Dermis blood vessel endothelial cell (primary cell): Measurements from ENCODE around the gene PRKCB. TPM values are rescaled to one million over a fixed set of nuclear protein-coding genes. Genes with fewer than 3 reads are reported as not detected.
"Not testable (repeated sequence)": the region's sequence is repeated elsewhere in the genome, so short reads cannot be mapped to it uniquely, and the experiment has no call there.

Experiments
- DNase-seq: peaks from one replicate; pipeline ENCODE4 v3.0.0; 2010
- total RNA-seq: library from RNA; depleted of rRNA; stranded (reverse); fragments of >200 nt; gene quantifications from 2 replicates; pipeline ENCODE4 v1.2.3, GENCODE V29; 2014

PRKCB gene
- total RNA-seq, 1 donor from 2014 or later: not detected

DNA sequence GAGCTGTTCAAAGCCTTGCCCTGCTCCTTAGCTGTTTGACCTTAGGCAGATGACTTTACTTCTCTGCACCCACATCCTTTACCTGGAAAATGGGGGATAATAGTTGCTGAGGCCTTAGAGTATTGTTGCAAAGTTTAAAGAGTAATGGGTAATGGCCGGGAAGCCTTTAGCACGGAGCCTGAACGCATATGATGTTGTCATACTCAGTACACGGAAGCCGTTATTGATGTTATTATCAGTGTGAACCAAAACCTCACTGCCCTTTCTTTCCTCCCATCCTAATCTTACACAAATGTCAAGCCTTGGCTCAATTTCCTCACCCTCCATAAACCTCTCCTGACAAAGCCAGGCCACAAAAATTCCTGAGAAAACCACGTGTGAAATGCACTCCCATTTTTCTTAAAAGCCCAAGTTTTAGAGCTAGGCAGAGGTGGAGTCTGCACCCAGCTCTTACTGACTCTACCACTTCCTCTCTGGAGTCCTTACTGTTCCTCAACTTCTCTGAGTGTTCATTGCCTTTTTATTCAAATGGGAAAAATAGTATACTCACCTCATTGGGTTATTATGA is 353.1 kb downstream of the PRKCB start:
- no peak for DNase-seq

DNA sequence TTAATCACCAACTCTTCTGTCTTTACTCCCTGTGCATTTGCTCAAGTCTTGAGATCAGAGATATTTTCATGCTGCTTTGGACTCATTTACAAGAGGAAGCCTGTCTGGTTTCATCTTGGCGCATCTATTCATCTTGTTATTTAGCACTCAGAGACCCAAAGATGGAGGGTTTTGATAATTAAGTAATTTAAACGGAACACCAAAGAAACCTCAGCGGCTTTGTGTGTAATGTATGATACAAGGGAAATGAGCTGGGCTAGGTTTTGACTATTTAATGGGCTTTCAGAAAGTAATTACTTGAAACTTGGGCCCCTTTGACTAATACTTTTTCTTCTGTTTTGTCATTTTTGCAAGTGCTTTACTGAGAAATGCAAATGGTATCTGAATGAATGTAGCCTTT is 354.2 kb downstream of the PRKCB start:
- DNase-seq: no peak

DNA sequence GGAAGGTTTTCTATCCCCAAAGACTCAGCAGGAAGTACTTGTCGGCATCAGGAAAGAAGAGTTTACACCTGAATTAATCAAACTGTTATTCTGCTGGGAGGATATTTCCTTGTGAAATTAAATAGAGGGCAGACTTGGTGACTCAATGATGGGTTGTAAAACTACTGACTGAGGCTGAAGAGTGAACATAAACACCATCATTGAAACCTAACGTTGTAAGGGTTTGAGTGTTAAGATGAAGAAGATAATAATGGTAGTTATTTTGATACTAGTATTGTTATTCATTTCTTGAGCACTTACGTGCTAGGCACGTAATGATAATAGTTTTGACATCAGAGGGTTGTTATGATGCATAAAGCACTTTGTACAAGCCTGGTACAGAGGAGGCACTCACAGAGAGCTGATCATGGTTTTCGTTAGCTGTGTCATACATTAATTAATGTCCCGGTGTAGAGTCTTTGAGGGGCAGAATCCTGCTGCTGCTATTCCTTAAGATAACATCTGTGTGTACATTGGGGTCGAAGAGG is 356.2 kb downstream of the PRKCB start:
- no peak for DNase-seq

DNA sequence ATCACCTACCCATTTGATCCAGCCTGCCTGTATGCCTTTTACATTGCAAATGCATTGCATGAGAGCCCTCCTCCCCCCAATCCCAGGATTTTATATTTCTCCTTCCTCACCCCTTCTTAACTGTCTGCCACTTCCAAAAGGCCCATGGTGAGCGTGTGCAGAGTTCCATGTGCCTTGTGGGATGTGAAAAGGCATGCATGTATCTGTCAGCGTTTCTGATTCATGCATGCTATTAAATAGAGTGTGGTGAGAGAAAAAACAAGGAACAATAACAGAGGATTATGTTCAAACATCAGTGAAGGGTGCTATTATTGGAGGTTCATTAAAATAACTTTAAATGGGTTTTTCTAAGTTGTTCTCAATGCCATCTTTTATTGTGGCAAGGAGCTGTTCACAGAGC is 359.4 kb downstream of the PRKCB start:
- DNase-seq: no peak

DNA sequence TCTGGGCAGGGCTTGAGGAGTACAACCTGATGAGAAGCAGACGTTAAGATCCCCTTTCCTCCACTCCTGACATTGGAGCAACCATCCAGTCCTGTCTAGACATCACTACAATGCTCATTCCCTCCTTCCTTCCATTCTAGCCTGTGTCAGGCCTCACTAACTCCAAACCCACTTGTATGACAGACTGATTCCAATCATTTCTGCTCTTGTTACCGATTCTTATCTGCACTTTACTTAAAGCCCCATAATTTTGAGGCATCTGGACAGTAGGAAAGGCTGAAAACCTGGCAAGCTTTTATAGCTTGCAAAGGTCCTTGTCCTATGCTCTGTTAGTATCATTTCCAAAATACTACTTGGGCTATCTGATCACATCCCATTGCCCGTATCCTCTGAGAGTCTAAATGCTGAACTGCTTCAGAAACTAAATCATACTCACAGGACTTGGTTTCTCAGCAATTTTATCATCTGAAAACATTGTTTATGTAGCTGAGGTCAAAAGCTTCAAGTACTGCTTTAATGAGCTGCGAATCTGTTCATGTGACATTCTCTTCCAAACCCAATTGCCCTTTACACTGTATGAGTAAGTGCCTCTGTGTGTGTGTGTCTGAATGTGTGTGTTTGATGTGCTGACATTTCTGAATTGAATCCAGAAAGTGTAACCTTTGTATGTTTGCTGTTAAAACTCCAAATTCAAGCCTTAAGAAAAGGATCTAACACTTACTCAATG is 363.2 kb downstream of the PRKCB start:
- no peak for DNase-seq

DNA sequence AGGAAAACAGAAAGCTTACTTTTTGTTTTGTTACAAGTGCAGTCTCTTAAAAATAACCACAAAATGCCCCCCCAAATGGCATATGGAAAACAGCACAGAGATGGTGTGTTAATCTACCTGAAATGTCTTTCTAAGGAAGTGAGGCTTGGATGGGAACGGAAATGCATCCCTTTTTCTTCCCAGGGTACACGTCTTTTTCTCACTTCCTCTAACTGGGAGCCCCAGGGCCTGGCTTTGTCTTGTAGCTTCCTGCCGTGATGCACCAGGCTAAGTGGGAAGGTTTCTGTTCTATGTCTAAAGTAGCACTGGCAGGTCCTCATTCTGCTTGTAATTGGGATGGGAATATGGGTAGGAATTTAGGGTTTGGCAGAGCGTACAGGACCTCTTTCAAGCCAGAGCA is 367.9 kb downstream of the PRKCB start:
- no peak for DNase-seq

DNA sequence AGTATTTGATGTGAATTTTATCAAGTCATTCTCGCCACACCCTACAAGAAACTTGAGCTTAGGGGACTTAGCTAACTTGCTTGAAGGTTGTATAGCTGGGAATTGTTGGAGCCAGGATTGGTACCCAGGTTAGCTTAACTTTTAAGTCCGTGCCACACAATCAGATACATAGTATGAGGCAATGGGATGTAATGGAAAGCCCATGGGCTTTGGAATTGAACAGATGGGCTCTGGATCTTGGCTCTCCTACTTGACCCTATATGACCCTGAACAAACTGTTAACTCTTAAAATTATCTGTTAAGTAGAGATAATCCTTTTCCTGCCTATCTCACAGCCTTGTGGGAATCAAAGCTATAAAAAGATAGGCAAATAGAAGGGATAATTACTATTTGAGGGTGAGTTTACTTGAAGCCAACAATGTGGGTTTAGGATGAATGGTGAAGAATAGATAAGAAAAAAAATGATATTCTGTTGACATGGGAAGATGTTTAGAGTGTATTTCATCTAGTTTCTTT is 368.4 kb downstream of the PRKCB start:
- DNase-seq: no peak

DNA sequence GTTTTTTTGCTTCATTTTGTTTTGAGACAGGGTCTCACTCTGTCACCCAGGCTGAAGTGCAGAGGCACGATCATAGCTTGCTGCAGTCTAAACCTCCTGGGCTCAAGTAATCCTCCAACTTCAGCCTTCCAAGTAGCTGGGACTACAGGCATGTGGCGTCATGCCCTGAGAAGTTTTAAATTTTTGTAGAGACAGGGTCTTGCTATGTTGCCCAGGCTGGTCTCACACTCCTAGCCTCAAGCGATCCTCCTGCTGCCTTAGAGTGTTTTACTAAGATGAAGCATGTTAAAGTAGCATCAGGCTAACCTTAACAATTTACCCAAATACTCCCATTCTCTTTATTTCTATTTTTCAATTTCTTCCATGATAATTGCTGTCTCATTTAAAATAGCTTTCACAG is 371.1 kb downstream of the PRKCB start:
- no peak for DNase-seq

DNA sequence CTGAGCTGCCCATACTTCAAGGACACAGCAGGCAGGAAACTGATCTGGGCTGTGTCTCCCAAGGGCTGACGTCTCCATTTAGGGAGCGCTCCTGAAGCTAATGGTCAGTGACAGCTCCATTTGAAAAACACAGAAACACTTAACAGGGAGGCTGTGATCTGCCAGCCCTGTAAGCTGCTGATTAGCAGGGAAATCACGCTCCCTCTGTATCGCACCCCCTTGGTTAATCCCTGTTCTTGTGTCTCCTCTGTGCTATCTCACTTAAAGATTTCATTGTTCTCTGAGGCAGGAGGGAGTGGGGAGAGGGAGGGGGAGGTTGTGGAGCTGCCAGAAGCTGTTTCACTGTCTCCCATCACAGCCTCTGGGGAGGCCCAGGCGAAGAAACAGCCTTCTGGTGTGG is 372.9 kb downstream of the PRKCB start:
- DNase-seq: no peak

DNA sequence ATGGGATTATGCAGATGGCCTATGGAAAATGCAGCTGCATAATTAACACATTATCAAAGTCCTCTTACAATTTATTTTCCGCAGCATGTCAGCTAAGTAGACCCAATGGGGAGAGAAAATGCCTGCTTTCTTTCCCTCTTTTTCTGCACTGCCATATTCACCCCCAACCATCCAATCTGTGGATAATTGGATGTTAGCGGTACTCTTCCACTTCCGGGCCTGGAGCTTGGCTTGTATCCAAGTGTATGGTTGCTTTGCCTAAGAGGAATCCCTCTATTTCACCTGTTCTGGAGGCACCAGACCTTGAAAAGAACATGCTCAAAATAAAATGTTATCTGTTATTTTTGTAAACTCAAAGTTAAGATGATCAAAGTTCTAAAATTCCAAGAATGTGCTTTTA is 379.2 kb downstream of the PRKCB start:
- no peak for DNase-seq

DNA sequence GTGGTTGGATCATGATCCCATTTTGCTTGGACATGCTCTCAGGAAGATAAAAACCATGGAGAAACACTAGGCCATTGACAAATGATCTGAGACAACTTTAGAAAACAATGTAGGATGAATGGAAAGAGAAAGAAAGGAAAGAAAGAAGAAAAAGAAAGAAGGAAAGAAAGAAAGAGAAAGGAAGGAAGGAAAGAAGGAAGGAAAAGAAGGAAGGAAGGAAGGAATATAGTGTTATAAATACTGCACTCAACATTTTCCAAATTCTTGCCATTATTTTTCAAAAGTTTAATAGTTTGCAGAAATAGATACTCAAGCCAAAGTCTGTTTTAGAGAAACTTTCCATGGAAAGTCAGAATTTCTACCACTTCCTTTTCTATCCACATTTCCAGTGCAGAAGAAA is 381.2 kb downstream of the PRKCB start:
- DNase-seq: no peak

DNA sequence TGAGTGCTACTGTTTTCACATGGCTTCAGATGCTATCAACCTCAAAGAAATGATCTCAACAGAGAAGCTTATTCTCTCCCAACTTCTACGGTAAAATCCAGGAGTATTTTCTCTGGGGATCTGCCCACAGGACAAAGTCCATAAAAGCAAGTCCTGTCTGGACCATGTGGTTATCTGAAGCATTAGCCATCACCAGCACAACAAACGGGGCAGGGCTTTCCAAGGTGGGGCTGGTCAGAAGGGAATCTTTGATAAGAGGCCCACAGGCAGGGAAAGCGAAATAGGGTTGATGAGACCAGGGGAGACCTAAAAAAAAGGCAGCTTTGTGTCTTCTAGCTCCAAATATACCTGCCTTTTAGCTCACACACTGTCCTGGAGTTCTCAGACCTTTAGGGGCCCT is 381.7 kb downstream of the PRKCB start:
- DNase-seq: no peak

DNA sequence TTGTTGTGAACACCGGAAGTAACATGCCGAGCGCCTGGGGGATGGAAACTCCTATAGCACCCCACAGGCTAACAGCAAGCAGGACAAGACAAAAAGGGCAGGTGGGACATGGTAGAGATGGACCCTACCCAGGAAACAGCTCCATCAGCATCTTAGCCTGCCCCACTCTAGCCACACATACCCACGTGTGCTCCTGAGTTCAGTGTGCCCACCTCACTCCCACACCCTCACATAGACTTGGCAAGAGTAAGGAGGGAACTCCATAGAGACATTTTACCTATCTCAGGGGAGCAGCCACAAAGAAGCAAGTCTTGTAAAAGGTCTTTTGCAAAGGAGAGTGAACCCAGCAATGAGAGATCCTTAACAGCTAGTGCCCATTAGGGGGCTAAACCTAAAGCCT is 382.5 kb downstream of the PRKCB start:
- DNase-seq: no peak

DNA sequence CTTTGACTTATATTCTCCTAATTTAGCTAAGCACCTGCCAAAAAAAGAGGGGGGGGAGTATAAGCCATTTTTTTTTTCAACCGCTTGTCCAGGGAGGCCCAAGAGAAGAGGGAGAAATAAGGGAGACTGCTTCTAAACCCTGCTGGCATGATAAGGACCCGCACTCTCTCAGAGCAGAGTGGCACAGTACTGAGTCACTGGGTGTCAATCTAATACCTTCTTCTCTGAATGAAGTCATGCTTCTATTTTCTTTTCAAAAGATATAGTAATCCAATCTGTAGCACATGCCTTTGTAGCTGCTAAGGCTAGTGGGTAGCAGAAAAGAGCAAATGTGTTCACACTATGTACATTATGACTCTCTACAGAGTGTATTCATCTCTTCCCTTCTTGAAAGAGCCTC is 385.4 kb downstream of the PRKCB start:
- no peak for DNase-seq

DNA sequence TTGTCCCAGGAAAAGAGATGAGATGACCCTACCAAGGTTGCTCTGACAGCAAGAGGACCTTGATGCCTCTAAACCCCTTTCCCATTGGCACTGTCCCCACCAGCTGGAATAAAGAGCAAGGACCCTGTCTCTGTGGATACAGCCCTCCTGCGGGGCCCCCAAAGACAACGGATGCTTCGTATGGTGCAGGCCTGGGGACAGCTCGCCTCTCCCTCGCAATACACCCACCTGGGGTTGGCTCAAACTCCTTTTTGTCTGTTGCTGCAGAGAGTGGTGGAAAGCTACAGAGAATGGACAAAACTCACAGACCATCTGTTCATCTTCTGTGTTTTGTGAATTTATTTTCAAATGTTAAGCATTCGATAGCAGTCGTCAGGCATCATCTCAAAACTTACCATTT is 392.7 kb downstream of the PRKCB start:
- DNase-seq: no peak

DNA sequence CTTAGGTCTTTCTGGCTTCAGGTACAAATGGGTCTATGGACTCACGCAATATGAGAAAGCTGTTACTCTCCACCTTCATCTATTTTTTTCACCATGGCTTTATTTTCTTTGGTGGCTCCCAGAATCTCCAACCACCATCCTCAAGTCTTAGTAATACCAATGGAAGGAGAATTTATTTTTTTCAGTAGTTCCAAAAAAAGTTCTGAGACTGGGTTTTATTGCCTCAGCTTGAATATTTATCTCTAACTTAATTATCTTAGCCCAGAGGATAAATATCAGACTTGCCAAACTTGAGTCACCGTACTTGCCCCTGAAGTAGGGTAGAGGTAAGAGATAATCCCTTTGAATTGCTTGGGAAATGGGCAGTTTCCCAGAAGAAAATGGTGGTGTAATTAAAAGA is 397.2 kb downstream of the PRKCB start:
- no peak for DNase-seq

DNA sequence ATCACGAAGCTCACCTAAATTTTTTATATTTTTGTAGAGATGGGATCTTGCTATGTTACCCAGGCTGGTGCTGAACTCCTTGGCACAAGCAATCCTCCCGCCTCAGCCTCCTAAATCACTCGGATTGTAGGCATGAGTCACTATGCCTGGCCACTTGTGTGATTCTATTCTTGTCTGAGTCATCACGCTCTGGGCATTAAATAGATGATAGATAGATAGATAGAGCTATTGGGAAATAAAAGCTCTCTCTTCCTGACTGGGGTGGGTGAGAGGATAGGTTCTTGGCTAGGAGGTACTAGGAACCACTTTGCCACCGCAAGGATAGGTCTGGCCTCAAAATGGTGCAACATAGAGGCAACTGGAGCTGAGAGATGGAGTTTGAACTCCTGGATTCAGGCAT is 399.0 kb downstream of the PRKCB start:
- DNase-seq: no peak

DNA sequence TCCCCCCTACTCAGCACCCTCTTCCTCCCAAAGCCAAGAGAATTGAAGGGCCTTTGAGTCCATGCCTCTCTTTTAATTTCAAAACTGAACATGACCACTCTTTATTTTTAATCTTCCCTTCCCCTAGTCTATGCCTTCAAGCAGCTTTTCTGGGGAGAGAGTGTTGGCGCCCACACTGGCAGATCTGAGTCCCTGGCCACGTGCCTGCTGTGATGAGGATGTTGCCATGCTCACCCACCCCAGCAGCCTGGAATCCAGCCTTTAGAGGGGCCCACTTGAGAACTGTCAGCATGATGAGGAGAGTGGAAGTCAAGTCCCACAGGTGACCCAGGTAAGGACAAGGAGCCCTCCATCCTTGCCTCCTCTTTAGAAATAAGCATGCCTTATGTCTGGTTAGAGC is 400.0 kb downstream of the PRKCB start:
- DNase-seq: no peak

DNA sequence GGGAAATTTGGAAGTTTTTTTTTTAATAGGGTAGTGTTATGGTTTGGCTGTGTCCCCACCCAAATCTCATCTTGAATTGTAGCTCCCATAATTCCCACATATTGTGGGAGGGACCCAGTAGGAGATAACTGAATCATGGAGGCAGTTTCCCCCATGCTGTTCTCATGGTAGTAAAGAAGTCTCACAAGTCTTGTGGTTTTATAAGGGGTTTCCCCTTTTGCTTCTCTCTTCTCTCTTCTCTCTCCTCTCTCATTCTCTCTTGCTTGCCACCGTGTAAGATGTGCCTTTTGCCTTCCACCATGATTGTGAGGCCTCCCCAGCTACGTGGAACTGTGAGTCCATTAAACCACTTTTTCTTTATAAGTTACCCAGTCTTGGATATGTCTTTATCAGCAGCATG is 403.1 kb downstream of the PRKCB start:
- not testable (repeated sequence) for DNase-seq

DNA sequence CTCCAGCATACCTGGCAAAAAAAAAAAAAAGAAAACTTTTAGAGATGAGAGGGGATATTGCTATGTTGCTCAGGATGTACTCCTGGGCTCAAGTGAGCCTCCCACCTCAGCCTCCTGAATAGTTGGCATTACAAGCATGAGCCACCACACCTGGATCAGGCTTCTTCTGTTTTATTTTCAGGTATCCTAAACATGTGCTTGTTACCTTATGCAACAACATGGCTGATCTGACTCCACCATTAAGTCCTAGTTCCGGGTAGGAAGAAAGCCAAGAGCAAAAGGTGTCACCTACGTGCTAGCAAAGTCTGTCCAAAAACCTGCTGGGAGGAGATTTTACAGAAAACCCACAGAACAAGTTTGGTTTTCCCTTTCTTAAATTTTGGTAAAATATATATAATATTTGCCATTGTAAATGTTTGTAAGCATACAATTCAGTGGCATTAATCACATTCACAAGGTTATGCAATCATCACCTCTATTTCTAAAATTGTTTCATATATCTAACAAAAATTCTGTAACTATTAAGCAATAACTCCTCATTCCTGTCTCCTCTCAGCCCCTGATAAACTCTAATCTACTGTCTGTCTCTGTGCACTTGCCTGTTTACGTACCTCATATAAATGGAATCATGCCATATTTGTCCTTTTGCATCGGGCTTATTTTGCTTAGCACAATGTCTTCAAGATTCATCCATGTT is 411.3 kb downstream of the PRKCB start:
- DNase-seq: no peak

DNA sequence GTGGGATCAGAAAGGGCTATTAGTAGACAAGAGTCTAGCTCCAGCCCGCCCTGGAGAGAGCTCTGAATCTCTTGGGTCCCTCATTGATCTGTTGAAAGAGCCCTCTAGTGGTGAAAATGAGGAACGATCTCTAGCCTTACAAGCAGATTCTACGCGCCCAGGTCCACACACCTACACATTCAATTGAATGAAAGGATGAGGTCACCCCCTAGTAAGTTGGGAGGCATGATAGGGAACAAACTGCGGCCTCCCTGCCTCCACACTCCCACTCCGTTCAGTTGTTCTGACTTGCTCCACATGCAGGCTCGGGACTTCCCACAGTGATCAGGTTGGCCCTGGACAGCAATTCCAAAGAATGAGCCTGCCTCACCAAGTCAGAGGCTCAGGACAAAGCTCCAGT is 417.4 kb downstream of the PRKCB start:
- DNase-seq: peak; percentile 73

DNA sequence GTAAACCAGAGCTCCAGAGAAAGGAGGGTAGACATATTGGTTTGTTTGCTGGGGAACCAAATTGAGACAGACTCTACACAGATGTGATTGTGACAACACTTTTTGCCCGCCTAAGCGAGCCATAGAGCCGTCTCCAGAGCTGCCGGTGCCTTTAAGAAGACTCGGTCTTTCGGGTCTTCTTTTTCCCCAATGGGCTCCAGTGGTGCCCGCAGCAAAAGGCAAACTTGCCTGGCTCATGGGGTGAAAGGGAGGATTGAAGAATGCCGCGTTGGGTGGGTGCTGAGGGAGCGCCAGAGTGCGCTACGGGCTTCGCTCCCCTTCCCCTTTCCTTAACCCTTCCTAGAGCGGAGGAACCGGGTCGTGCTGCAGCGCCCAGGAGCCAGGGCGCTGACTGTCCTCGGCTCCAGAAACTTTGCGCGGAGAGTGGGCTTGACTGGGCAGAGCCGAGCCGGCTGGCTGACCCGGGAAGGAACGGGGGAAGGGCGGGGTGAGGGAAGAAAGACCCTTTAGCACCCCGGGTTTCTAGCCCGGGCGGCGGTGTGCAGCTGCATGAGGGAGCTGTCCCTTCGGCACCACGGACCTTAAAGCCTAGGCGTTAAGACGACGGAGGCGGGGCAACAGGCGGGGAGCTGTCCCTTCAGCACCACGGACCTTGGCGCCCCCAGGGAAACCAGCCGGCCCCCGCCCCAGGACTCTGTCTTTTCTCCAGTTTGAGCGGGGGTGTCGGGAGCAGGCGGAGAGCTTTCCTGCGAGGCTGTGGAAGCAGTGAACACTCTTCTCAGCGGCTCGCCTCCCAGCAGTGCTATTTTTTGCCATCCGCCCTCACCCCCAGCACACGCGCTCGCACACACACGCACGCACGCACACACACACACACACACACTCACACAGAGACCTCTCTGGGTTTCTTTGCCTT is 419.9 kb downstream of the PRKCB start, which contains the start of gene CACNG3:
CACNG3 (plus strand) TSS at position 880 of the 916 bp plus-strand sequence. CDS start 420 bp downstream, outside the sequence.
- DNase-seq: peak; percentile 69

DNA sequence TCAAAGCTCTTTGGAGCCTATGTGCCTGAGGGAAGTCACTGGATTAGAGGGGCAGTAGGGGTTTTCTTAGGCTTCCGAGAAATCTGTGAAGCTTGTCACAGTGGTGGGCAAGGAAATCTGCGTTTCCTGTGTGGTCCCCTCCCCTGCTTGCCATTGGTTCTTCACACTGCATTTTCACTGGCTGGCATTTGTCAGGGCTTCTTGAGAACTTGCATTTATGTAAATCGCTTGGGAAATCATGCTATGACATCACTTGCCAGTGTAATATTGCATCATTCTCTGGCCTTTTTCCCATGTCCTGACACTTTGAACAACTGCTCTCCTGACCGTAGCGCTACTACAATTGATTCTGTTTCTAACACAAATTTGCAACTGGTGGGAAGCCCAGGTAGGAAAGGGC is 422.2 kb downstream of the PRKCB start:
- DNase-seq: no peak
